HT-29 (cell line): ENCODE measurements around the gene GARIN5B. TPM values are rescaled to one million over a fixed set of nuclear protein-coding genes. Genes with fewer than 3 reads are reported as not detected.

Experiments used
- DNase-seq: peaks from one replicate; pipeline ENCODE4 v3.0.0-alpha.2; 2015; ENCODE audit warnings: low spot score
- total RNA-seq: library from RNA; depleted of rRNA; stranded (reverse); fragments of >200 nt; shearing (Covaris generic); gene quantifications from 2 replicates; pipeline ENCODE4 v1.2.3, GENCODE V29; 2014

Gene GARIN5B
- total RNA-seq, 1 experiment from 2014 or later, result not detected

DNA sequence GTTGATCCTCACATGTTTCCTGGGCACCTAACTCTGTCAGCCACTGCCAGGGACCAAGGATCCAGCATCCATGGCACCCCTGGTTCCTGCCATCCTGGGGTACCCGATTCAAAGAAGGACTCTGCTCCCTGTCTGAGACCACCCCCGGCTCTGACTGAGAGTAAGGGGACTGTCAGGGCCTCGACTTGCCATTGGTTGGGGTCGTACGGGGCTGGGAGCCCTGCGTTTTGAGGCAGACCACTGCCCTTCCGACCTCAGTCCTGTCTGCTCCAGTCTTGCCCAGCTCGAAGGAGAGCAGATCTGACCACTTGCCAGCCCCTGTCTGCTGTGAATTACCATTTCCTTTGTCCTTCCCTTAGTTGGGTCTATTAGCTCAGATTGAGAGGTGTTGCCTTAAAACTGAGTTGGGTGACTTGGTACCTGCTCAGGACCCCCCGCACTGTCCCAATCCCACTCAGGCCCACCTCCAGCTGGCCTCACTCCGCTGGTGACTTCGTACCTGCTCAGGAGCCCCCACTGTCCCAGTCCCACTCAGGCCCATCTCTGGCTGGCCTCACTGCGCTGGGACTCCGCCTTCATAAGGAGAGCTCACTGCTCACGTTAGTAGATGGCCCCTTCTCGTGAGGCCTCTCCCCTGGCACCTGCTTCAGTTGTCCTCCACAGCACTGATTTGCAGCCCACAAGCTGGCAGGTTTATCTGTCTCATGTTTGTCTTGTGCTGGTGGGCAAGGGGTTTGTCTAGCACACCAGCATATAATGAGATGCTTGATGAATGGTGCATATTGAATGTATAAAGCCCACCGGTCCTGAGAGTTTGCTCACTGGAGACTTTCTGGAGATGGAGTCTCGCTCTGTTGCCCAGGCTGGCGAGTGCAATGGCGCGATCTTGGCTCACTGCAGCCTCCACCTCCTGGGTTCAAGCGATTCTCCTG, 26.6 kb upstream of the GARIN5B start:
- DNase-seq, result no peak

DNA sequence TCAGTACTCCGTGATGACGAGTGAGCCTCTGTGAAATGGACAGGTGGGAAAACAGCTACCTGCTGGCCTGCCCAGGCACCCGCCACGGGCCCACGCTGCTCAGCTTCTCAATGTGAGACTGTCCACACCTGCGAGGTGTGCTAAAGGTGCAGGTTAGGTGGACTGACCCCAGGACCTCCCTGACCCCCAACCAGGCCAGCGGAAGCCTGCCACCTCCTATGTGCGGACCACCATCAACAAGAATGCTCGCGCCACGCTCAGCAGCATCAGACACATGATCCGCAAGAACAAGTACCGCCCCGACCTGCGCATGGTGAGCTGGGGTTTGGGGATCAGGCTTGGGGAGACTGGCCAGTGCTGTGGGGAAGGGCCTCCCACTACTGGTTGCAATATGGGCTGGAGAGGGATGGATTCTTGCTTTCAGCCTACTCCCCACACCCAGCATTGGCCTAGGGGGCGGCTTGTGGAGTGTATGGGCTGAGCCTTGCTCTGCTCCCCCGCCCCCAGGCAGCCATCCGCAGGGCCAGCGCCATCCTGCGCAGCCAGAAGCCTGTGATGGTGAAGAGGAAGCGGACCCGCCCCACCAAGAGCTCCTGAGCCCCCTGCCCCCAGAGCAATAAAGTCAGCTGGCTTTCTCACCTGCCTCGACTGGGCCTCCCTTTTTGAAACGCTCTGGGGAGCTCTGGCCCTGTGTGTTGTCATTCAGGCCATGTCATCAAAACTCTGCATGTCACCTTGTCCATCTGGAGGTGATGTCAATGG, 24.9 kb upstream of the GARIN5B start:
- DNase-seq, result no peak

DNA sequence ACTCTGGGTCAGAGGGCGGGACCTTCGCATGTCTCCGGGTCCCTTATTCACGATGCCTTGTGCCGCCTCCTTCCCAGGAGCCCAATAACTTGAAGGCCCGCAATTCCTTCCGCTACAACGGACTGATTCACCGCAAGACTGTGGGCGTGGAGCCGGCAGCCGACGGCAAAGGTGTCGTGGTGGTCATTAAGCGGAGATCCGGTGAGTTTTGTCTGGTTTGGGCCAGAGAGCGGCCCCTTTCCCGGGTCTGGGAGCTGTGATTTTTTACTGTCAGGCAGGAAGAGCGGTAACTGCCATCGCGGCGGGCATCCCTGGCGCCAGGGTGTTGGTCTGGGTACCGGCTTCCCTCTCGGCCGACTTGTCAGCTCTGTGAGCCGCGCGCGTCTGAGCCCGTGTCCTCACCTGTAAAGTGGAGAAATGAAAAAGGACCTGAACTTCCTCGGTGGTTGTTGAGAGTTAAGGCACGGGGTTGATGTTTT, 23.5 kb upstream of the GARIN5B start:
- no peak for DNase-seq

DNA sequence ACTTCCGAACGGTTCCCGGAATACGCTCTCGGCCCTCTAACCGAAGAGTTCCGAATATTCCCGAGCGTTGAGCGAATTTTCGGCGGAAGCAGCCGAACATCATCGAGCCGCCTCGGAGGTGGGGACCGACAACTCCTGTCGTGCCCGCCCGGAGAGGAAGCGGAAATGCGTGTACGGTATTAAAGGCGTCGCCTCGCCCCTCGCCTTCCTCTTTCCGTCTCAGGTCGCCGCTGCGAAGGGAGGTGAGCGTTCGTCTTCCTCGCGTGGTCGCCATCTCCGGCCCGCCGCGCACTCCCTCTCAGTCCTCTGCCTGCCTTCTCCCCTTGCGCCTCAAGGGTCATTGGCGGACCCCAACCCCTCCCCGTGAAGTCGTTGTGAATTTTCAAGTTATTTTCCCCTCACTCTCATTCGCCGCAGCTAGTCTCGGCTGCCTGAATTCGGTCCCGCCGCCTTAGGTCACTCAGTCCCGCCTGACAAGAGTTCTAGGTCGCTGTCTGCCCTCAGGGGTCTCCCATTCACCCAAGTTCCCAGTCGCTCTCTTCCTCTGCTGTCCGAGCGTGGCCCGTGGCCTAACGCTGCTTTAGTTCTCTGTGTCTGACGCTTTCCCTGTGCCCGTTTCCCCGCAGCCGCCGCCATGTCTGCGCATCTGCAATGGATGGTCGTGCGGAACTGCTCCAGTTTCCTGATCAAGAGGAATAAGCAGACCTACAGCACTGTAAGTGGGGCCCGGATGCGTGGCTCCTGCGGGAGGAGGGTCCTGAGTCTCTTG, 22.8 kb upstream of the GARIN5B start, which contains the start of gene RPL28:
RPL28 (plus strand) TSS at position 209 of the 769 bp plus-strand sequence; CDS start at position 635, 426 bp downstream.
- DNase-seq, result peak; percentile 100

DNA sequence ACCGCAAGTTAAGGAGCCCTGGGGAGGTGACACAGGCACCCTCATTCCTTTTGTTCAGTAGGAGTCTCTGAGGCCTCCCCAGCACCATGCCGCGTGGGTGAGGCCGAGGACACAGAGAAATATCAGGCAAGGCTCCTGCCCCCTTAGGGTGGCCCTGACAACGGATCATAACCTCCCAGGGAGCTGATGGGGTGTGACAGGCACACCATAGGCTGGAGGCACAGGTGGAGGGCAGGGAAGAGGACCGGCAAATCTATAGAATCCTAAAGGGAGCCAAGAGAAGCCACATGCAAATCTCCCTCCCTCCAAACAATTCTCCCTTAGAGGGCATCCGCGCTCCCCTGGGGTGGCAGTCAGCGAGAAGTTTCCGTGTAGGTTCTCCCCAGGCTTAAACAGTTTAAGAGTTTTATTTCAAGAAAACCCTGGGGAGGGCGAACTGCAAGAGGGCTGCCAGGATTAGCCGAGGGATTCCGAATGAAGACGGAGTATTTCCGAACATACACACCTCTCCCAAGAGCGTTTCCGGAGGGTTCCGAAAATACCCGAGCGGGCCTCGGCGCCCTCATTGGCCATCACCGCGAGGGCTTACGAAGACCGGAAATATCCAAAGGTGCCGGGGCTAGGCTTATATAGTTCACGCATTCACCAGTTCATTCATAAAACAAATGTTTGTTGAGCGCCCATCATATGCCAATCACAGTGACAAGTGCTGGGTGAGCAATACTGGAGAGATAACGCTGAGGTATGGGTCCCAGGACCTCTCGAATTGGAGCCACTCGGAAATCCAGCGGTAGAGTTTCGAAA, 22.1 kb upstream of the GARIN5B start:
- DNase-seq, result peak; percentile 100

DNA sequence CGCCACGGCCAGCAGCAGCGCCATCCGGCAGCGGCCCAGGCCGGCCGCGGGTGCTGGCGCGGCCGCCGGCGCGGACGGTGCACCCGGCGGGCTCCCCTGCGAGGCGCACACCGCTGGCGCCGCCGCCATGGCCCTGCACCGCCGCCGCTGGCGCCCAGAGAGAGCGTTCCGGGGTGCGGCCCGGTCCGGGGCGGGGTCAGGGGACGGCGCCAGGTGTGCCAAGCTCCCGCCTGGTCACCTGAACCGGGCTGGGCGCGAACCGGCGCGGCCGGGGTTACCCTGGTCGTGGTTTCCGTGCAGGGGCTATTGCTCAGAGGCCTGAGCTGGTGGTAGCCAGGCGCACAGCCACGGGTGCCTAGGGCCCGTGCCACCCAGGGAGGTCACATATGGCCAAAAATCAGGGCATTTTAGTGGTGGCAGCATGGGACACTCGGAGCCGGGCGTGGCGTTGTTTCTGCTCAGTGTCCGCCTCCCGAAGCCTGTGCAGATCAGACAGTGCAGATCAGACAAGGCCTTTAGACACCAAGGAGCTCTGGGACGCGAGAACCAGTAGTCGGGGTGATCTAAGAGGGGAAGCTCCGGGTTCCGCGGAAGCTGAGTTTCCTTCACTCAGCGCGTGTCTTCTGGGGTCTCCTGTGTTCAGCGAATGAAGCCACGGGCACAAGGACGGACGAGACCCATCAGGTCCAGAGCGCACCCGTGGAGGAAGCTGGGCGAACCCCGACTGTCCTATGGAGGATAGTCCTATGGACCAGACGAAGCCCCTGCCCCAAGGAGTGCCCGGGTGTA, 21.3 kb upstream of the GARIN5B start, which contains the start of gene TMEM238:
TMEM238 (minus strand) TSS at position 162 of the 789 bp plus-strand sequence; CDS start at position 129, 33 bp downstream.
- peak; percentile 88 for DNase-seq

DNA sequence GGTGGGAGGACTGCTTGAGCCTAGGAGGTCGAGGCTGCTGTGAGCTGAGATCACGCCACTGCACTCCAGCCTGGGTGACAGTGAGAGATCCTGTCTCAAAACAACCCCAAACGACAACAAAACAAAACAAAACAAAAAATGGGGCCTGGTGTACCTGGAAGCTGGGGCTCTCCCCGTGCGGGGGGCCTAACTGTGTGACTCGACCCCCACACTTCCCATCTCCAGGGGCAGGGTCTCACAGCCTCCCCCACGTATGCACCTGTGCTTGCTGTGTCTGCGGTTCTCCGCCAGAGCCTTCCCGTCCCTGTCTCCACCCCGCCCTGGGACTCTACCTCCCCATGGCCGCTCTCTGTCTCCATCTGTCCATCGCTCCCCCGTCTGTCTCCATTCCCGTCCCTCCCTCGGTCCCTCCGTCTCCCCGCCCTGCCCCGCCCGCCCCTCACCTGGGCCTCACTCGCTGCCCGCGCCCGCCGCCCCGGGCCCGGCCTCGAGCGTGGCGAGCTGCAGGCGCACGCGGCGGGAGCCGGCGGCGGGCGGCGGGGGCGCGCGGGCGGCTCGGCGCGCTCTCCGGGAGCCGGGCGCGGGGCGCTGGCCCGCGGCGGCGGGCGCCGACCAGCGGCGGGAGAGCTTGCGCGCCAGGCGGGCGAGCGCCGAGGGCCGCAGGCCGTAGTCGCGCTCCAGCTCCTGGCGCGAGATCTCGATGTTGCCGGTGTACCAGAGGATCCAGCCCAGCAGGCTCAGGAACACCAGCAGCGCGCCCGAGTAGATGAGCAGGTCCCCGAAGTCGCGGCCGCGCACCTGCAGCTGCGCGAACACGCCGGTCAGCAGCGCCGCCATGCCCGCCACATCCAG, 20.4 kb upstream of the GARIN5B start:
- DNase-seq, result peak; percentile 83

DNA sequence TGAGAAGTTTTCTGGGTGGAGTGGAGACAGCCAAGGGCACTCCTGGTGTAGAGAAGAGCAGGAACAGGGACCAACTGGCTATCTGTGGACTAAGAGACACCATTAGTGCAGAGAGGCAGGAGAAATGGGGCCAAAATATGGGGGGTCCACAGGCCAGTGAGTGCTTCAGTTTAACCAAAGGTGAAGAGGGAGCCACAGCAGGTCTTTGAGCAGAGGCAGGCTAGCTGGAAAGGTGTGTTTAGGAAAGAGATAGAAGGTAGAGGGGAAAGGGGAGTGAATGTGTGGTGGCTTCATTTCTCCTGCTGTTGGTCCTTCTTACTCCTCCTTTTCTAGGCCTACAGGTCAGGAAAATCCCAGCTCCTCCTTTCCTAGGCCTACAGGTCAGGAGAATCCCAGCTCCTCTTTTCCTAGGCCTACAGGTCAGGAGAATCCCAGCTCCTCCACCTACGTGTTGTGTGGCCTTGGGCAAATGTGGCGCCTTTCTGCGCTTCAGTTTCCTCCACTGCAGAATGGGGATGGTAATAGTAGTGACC, 19.5 kb upstream of the GARIN5B start:
- DNase-seq, result no peak

DNA sequence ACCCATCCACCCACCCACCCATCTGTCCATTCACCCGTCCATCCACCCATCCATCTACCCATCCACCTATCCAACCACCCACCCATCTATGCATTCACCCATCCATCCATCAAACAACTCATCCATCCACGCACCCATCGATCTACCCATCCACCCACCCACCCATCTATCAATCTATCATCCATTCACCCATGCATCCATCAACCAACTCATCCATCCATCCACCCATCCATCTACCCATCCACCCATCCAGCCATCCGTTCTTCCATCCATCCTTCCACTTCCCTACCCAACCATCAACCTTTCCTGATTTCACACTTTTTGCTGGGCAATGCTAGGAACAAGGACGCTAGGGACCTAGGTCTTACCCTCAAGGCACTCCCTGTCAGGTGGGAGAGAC, 19.0 kb upstream of the GARIN5B start:
- DNase-seq, result no peak

DNA sequence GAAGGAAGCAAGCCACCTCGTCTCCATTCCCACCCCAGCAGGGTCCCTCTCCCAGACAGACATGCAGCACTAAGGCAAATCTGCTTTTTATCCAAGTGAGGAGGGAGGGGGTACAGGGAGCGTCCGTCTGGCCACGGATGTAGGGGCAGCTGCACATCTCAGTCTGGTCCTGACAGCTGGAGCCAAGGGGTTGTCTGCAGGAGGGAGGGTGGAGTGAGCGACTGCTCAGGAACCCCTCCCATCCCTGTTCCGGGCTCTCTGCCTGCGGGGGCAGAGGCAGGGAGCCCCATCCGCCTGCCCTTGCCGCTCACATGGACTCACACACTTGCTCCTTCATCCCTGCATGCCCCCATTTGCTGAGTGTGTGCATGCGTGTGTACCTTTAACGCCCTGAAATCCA, 16.1 kb upstream of the GARIN5B start:
- no peak for DNase-seq

DNA sequence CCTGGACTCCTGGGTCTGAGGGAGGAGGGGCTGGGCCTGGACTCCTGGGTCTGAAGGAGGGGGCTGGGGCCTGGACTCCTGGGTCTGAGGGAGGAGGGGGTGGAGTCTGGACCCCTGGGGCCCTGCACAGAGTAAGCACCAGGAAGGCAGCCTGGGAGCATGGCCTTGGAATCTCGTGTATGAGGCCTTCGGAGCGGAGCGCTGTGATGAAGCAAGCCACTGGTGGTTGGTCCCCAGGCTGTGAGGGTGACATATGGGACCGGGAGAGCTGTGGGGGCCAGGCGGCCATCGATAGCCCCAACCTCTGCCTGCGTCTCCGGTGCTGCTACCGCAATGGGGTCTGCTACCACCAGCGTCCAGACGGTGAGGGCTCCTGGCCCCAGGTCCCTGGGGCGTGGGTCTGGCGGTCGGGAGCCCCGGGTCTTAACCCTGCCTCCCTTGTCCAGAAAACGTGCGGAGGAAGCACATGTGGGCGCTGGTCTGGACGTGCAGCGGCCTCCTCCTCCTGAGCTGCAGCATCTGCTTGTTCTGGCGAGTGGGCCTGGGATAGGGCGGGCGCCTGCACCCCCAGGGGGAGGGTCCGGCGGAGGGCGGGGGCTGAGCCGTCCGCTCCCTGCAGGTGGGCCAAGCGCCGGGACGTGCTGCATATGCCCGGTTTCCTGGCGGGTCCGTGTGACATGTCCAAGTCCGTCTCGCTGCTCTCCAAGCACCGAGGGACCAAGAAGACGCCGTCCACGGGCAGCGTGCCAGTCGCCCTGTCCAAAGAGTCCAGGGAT, 14.5 kb upstream of the GARIN5B start:
- no peak for DNase-seq

DNA sequence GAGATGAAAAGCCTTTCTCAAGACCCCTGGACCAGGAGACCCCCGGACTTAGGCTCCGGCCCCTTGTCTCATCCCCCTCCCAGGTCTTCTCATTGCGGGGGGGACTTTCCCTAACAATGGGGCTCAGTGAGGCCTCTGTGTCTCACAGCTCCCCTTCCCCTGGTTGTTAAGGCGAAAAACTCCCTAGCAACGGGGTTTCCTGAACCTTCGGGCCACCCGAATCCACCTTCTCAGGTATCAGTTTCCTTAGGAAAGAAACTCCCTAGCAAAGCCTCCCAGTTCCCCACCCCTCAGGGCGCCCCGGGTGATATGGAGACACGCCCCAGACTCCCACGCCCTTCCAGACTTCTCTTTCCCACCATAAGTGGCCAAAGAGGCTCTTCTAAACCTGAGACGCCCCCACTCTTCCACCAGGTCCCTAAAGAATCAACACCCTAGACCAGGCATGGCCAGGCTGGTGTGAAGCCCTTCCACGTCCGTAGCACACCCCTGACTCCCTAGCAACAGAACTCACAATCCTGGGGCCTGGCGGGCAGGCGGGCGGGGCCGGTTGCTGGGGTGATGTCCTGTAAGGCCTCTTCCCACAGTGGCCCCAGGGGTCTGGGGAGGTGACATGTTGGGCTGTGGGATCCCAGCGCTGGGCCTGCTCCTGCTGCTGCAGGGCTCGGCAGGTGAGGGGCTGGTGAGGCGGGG, 13.3 kb upstream of the GARIN5B start, which contains the start of gene TMEM190:
TMEM190 (plus strand) TSS at position 586 of the 693 bp plus-strand sequence; CDS start at position 614, 28 bp downstream.
- peak; percentile 50 for DNase-seq

DNA sequence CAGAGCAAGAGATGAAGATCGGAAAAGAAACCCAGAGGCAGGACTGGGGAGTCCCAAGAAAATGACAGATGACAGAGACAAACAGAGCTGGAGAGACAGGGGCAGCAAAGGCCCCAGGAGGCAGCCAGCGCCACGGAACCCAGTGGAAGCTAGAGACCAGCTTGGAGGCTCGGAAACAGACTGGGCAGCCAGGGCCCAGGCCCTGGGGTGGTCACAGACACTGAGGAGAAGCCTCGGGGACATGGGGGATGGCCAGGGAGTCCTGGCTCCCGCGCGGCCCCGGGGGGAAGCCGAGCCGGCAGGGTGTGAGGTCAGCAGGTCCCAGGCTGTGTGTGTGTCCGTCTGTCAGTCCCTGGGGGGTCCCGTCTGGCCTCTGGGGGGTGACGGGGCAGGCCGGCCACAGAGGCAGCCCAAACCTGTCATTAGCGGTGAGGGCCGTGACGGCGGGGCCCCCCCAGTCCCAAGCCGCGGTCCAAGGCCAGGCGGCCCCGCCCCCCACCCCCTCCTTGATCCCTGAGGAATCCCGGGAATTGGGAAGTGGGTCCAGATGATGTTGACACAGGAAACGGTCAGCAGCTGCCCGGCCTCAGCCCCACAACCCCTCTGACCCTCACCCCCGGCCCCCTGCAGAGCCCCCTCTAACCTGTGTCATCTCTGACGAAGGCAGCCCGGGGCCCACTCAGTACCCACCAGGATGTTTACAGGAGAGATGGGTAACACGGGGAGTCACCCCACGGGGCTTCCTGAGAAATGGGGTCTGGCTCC, 11.1 kb upstream of the GARIN5B start:
- DNase-seq, result peak; percentile 60

DNA sequence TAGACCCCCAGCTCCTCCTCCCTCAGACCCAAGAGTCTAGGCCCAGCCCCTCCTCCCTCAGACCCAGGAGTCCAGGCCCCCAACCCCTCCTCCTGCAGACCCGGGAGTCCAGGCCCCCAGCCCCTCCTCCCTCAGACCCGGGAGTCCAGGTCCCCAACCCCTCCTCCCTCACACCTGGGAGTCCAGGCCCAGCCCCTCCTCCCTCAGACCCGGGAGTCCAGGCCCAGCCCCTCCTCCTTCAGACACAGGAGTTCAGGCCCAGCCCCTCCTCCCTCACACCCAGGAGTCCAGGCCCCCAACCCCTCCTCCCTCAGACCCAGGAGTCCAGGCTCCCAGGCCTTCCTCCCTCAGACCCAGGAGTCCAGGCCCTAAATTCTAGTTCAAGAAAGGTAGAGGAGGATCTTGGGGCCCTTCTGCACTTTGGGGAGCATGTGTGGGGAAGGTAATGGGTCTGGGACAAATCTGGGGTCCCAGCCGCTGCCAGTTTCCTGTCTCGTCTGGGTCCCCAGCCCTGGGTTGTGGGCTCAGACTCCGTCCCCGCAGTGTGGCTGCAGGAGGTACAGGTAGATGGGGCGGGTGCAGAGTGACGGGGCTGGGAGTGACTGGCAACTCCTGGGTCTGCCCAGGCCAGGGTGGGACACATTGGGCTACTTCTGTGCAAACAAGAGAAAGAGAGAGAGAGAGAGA, 10.4 kb upstream of the GARIN5B start:
- no peak for DNase-seq

DNA sequence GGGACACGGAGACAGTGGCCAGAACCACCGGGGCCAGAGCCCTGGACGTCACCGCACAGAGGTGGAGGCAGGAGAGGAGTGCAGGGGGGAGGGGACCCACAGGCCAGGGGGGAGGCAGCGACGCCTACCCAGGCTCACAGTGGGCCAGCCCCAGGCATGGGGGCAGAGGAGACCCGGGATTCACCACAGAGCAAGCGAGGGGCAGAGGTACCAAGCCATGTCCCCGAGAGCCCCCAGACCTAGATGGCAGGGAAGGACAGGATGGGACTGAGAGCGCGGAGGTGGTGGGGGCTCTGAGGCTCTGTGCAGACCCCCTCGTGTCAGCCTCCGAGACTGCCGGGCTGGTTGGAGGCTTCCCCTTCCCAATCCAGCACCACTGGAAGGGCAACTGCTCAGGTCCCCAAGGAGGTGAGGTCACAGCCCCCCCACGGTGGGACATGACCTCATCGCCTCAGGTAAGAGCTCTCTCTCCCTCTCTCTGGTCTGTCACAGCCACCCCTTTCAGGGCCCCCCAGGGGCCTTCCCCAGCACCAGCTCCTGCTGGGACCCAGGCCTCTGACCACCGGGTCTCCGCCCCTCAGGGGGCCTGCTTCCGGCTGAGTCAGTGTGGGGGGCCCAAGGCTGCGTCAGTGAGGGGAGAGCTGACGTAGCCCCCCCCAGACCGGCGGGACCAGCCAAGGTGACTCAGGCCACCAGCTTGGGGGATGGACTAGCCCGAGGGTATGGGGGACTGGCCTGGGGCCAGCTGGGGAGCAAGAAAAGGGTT, 9.4 kb upstream of the GARIN5B start:
- no peak for DNase-seq
